CD8-positive, alpha-beta memory T cell (primary cell): ENCODE results near the gene CADM4. TPM values are rescaled to one million over a fixed set of nuclear protein-coding genes. Genes with fewer than 3 reads are reported as not detected.
"Not testable (repeated sequence)": the region's sequence is repeated elsewhere in the genome, so short reads cannot be mapped to it uniquely, and the experiment has no call there.

Source experiments
- CTCF ChIA-PET: fragments of 350-600 bp; sonication (Branson Sonifier 250); formaldehyde crosslinking; loops from one replicate; lab custom pipeline; 2021; ENCODE audit warnings: antibody characterized with exemption; lab: Charles Lee
- POLR2A ChIA-PET: fragments of 350-600 bp; sonication (Branson Sonifier 250); formaldehyde crosslinking; loops from one replicate; lab custom pipeline; 2021; ENCODE audit warnings: antibody characterized with exemption; lab: Charles Lee
- DNase-seq, 5 donors: peaks; one replicate each; pipeline versions ENCODE4 v3.0.0 to v3.0.0-alpha.2; 2020 to 2022; ENCODE audit warnings: mixed read lengths in 1 of 5
- H3K27ac ChIP-seq: one replicate; pipeline ENCODE4 v1.7.0; 2013; ENCODE audit warnings: low read depth, mild to moderate bottlenecking, low read length, moderate library complexity
- H3K27me3 ChIP-seq: 2 replicates; pipeline ENCODE4 v1.7.0; 2013; ENCODE audit warnings: low read length, mild to moderate bottlenecking; ENCODE audit not compliant: insufficient read depth, poor library complexity, severe bottlenecking
- H3K36me3 ChIP-seq: 2 replicates; pipeline ENCODE4 v1.7.0; 2013; ENCODE audit warnings: mild to moderate bottlenecking, low read length, moderate library complexity; ENCODE audit not compliant: insufficient read depth
- H3K4me1 ChIP-seq: 2 replicates; pipeline ENCODE4 v1.7.0; 2013; ENCODE audit warnings: mild to moderate bottlenecking, low read length, moderate library complexity; ENCODE audit not compliant: insufficient read depth
- H3K4me3 ChIP-seq: 2 replicates; pipeline ENCODE4 v1.7.0; 2013; ENCODE audit warnings: mild to moderate bottlenecking, low read length
- H3K9me3 ChIP-seq: 2 replicates; pipeline ENCODE4 v1.7.0; 2013; ENCODE audit warnings: mild to moderate bottlenecking, low read length
- H3K27ac Mint-ChIP-seq, 8 donors: one replicate each; pipeline ENCODE4 v1.8.0; 2020 to 2021; ENCODE audit warnings: mixed read lengths in 8 of 8, mild to moderate bottlenecking in 6 of 8, inconsistent platforms in 3 of 8, moderate library complexity in 3 of 8
- H3K27me3 Mint-ChIP-seq, 2 donors: one replicate each; pipeline ENCODE4 v1.8.0; 2020 to 2021; ENCODE audit warnings: mixed read lengths in 2 of 2, mild to moderate bottlenecking in 1 of 2, moderate library complexity in 1 of 2
- H3K36me3 Mint-ChIP-seq, 3 donors: one replicate each; pipeline ENCODE4 v1.8.0; 2020 to 2021; ENCODE audit warnings: mixed read lengths in 3 of 3, inconsistent platforms in 1 of 3, mild to moderate bottlenecking in 1 of 3
- H3K4me1 Mint-ChIP-seq, 3 donors: one replicate each; pipeline ENCODE4 v1.8.0; 2020 to 2021; ENCODE audit warnings: mixed read lengths in 3 of 3, inconsistent platforms in 1 of 3, mild to moderate bottlenecking in 1 of 3
- H3K4me3 Mint-ChIP-seq, 7 donors: one replicate each; pipeline ENCODE4 v1.8.0; 2020 to 2021; ENCODE audit warnings: mixed read lengths in 7 of 7, mild to moderate bottlenecking in 6 of 7, moderate library complexity in 4 of 7, inconsistent platforms in 2 of 7
- H3K9me3 Mint-ChIP-seq, 5 donors: one replicate each; pipeline ENCODE4 v1.8.0; 2020 to 2022; ENCODE audit warnings: mixed read lengths in 5 of 5, mild to moderate bottlenecking in 3 of 5, moderate library complexity in 2 of 5, inconsistent platforms in 1 of 5
- polyA plus RNA-seq: library from polyadenylated mRNA; unstranded; fragments of 300-500 nt; fragmentation: Illumina TruSeq; gene quantifications from one replicate; pipeline ENCODE4 v1.2.3, GENCODE V29; 2021
- total RNA-seq, 2 experiments: library from RNA; stranded (reverse); gene quantifications; one replicate each; pipeline ENCODE4 v1.2.3, GENCODE V29; 2021

The CADM4 gene
- total RNA-seq = under 1 TPM; 0.24 to 0.57 TPM
- polyA plus RNA-seq = not detected

GRCh38 chr19:43639519-43640423 lies at the start of gene CADM4:
Gene CADM4 (minus strand): TSS chr19:43639850. CDS start chr19:43639790, 60 bp downstream.
- Histone ChIP-seq H3K4me1 (peaks cover 12% of the 10 kb centered on the region), H3K27ac (no peak within 1 kb of the TSS), H3K9me3 (no peaks in the 10 kb centered on the region), H3K36me3 (no peaks in the 10 kb centered on the region), H3K4me3 (peak within 1 kb of the TSS; percentile 63), H3K27me3 (peaks cover 15% of the 10 kb centered on the region)
- Mint-ChIP-seq H3K9me3 (no peaks in the 10 kb centered on the region), H3K36me3 (no peaks in the 10 kb centered on the region), H3K4me3 (peak within 1 kb of the TSS; percentile 75 to 88 (median 83)), H3K4me1 (peaks cover 6 to 21% (median 9%) of the 10 kb centered on the region in 3 donors), H3K27ac (peak within 1 kb of the TSS in 5 of 8 donors; percentile 39 to 97 (median 85)), H3K27me3 (peaks cover 22 to 50% of the 10 kb centered on the region in 2 donors)
- DNase-seq = peak; percentile 31 to 70 (median 48)
- POLR2A ChIA-PET = no interaction called here
- CTCF ChIA-PET = no interaction called here

- H3K27me3 ChIP-seq = no peaks in the 10 kb centered on the region
- ChIA-PET CTCF (no interaction called here), POLR2A (no interaction called here)
- DNase-seq = no peak
- H3K4me1 ChIP-seq = no peaks in the 10 kb centered on the region
- no peak overlapping the region for H3K27ac ChIP-seq
- H3K9me3 ChIP-seq = peaks cover 4% of the 10 kb centered on the region
- no peaks in the 10 kb centered on the region for H3K36me3 ChIP-seq
- Mint-ChIP-seq H3K9me3 (peaks cover 0 to 22% (median 20%) of the 10 kb centered on the region in 5 donors), H3K36me3 (peaks cover 0 to 15% (median 0%) of the 10 kb centered on the region in 3 donors), H3K4me1 (no peaks in the 10 kb centered on the region), H3K4me3 (no peak overlapping the region), H3K27me3 (peaks cover 2 to 17% of the 10 kb centered on the region in 2 donors), H3K27ac (no peak overlapping the region)
- no peak overlapping the region for H3K4me3 ChIP-seq
These were observed 48.5 kb upstream of the CADM4 start for GRCh38 chr19:43688059-43688701.

GRCh38 chr19:43687660-43687997 lies 48.0 kb upstream of the CADM4 start:
- Mint-ChIP-seq H3K9me3 (peaks cover 0 to 22% (median 18%) of the 10 kb centered on the region in 5 donors), H3K4me1 (no peaks in the 10 kb centered on the region), H3K36me3 (peaks cover 0 to 15% (median 0%) of the 10 kb centered on the region in 3 donors), H3K27me3 (peaks cover 2 to 12% of the 10 kb centered on the region in 2 donors), H3K27ac (no peak overlapping the region), H3K4me3 (no peak overlapping the region)
- CTCF ChIA-PET = no interaction called here
- no peaks in the 10 kb centered on the region for H3K36me3 ChIP-seq
- H3K27me3 ChIP-seq = no peaks in the 10 kb centered on the region
- no peak for DNase-seq
- POLR2A ChIA-PET = no interaction called here
- H3K9me3 ChIP-seq = peaks cover 4% of the 10 kb centered on the region
- no peaks in the 10 kb centered on the region for H3K4me1 ChIP-seq
- H3K27ac ChIP-seq = no peak overlapping the region
- no peak overlapping the region for H3K4me3 ChIP-seq

GRCh38 chr19:43684326-43684725 lies 44.7 kb upstream of the CADM4 start:
- CTCF ChIA-PET = no interaction called here
- Mint-ChIP-seq H3K27ac (no peak overlapping the region), H3K4me3 (no peak overlapping the region), H3K36me3 (no peaks in the 10 kb centered on the region), H3K27me3 (no peaks in the 10 kb centered on the region), H3K4me1 (no peaks in the 10 kb centered on the region), H3K9me3 (no peaks in the 10 kb centered on the region)
- no peak for DNase-seq
- H3K36me3 ChIP-seq = no peaks in the 10 kb centered on the region
- POLR2A ChIA-PET = no interaction called here
- no peaks in the 10 kb centered on the region for H3K9me3 ChIP-seq
- H3K27me3 ChIP-seq = no peaks in the 10 kb centered on the region
- H3K4me1 ChIP-seq = no peaks in the 10 kb centered on the region
- H3K4me3 ChIP-seq = no peak overlapping the region
- no peak overlapping the region for H3K27ac ChIP-seq

- no peaks in the 10 kb centered on the region for H3K27me3 ChIP-seq
- Mint-ChIP-seq H3K4me3 (no peak overlapping the region), H3K27ac (no peak overlapping the region), H3K4me1 (no peaks in the 10 kb centered on the region), H3K9me3 (no peaks in the 10 kb centered on the region), H3K36me3 (no peaks in the 10 kb centered on the region), H3K27me3 (no peaks in the 10 kb centered on the region)
- no peak for DNase-seq
- no peaks in the 10 kb centered on the region for H3K36me3 ChIP-seq
- ChIA-PET POLR2A (no interaction called here), CTCF (no interaction called here)
- H3K4me3 ChIP-seq = no peak overlapping the region
- no peaks in the 10 kb centered on the region for H3K4me1 ChIP-seq
- no peak overlapping the region for H3K27ac ChIP-seq
- H3K9me3 ChIP-seq = no peaks in the 10 kb centered on the region
These were observed 44.3 kb upstream of the CADM4 start for GRCh38 chr19:43683905-43684304.

- Mint-ChIP-seq H3K9me3 (no peaks in the 10 kb centered on the region), H3K27me3 (no peaks in the 10 kb centered on the region), H3K27ac (peak overlapping the region in 1 of 8 donors; percentile 66), H3K4me1 (no peaks in the 10 kb centered on the region), H3K4me3 (no peak overlapping the region), H3K36me3 (no peaks in the 10 kb centered on the region)
- DNase-seq = no peak
- CTCF ChIA-PET = no interaction called here
- Histone ChIP-seq H3K27me3 (no peaks in the 10 kb centered on the region), H3K4me3 (no peak overlapping the region), H3K36me3 (no peaks in the 10 kb centered on the region), H3K27ac (peak overlapping the region; percentile 4), H3K9me3 (no peaks in the 10 kb centered on the region), H3K4me1 (no peaks in the 10 kb centered on the region)
- POLR2A ChIA-PET = interaction anchor here (0.6 kb wide), 1 partner anchor 357 kb away, joined by 3 read pairs; no protein-coding TSS in a partner anchor
These were observed 43.4 kb upstream of the CADM4 start for GRCh38 chr19:43682824-43683661.

GRCh38 chr19:43682269-43682668 lies 42.6 kb upstream of the CADM4 start:
- H3K27ac Mint-ChIP-seq, H3K27me3 Mint-ChIP-seq, H3K36me3 ChIP-seq, H3K9me3 ChIP-seq, H3K4me1 ChIP-seq, H3K27me3 ChIP-seq, H3K9me3 Mint-ChIP-seq, H3K4me1 Mint-ChIP-seq, CTCF ChIA-PET, H3K4me3 ChIP-seq, DNase-seq, H3K4me3 Mint-ChIP-seq, H3K36me3 Mint-ChIP-seq, H3K27ac ChIP-seq: not testable (repeated sequence)
- POLR2A ChIA-PET = interaction anchor here (0.6 kb wide), 1 partner anchor 358 kb away, joined by 3 read pairs; no protein-coding TSS in a partner anchor
